Trophoblast cell (in vitro differentiated cells and primary cell): ENCODE data around the gene RNLS.

Source experiments
- DNase-seq, 2 donors: peaks; one replicate each; pipeline ENCODE4 v3.0.0-alpha.2; 2016
- H2AFZ ChIP-seq: 2 replicates; pipeline ENCODE4 v1.6.1; 2013; ENCODE audit warnings: low read length, moderate library complexity, mild to moderate bottlenecking; ENCODE audit not compliant: insufficient read depth, poor library complexity
- H2AK5ac ChIP-seq: 2 replicates; pipeline ENCODE4 v1.6.1; 2013; ENCODE audit warnings: mild to moderate bottlenecking, low read length
- H2BK120ac ChIP-seq: 2 replicates; pipeline ENCODE4 v1.6.1; 2013; ENCODE audit warnings: low read length, mild to moderate bottlenecking, moderate library complexity; ENCODE audit not compliant: insufficient read depth, poor library complexity
- H2BK12ac ChIP-seq: 2 replicates; pipeline ENCODE4 v1.6.1; 2013; ENCODE audit warnings: mild to moderate bottlenecking, low read length, moderate library complexity
- H2BK5ac ChIP-seq: 2 replicates; pipeline ENCODE4 v1.6.1; 2013; ENCODE audit warnings: low read length, low read depth, moderate library complexity, mild to moderate bottlenecking; ENCODE audit not compliant: poor library complexity
- H3K14ac ChIP-seq: 2 replicates; pipeline ENCODE4 v1.6.1; 2013; ENCODE audit warnings: mild to moderate bottlenecking, low read length
- H3K18ac ChIP-seq: 2 replicates; pipeline ENCODE4 v1.6.1; 2013; ENCODE audit warnings: mild to moderate bottlenecking, low read length
- H3K23ac ChIP-seq: 2 replicates; pipeline ENCODE4 v1.6.1; 2013; ENCODE audit warnings: low read length
- H3K27ac ChIP-seq: 2 replicates; pipeline ENCODE4 v1.5.1; 2013; ENCODE audit warnings: low read depth, mild to moderate bottlenecking, inconsistent platforms, low read length, moderate library complexity
- H3K27me3 ChIP-seq: 2 replicates; pipeline ENCODE4 v1.6.1; 2013; ENCODE audit warnings: inconsistent platforms, mild to moderate bottlenecking, low read length, moderate library complexity; ENCODE audit not compliant: insufficient read depth
- H3K36me3 ChIP-seq, 2 experiments: 1 replicate in 1 of 2; 2 replicates in 1 of 2; pipeline ENCODE4 v1.6.1; 2013; ENCODE audit warnings: low read length in 2 of 2, mild to moderate bottlenecking in 2 of 2, moderate library complexity in 1 of 2; ENCODE audit not compliant: insufficient read depth in 2 of 2, control insufficient read depth in 1 of 2
- H3K4ac ChIP-seq: 2 replicates; pipeline ENCODE4 v1.6.1; 2013; ENCODE audit warnings: low read depth, mild to moderate bottlenecking, low read length, moderate library complexity
- H3K4me1 ChIP-seq, 2 experiments: 1 replicate in 1 of 2; 2 replicates in 1 of 2; pipeline ENCODE4 v1.6.1; 2013; ENCODE audit warnings: low read length in 2 of 2, mild to moderate bottlenecking in 2 of 2, moderate library complexity in 1 of 2; ENCODE audit not compliant: insufficient read depth in 2 of 2, control insufficient read depth in 1 of 2
- H3K4me2 ChIP-seq: 2 replicates; pipeline ENCODE4 v1.6.1; 2013; ENCODE audit warnings: inconsistent platforms, mild to moderate bottlenecking, low read length, moderate library complexity
- H3K4me3 ChIP-seq: 2 replicates; pipeline ENCODE4 v1.5.1; 2013; ENCODE audit warnings: mild to moderate bottlenecking, low read depth, low read length, inconsistent platforms
- H3K79me1 ChIP-seq: one replicate; pipeline ENCODE4 v1.6.1; 2013; ENCODE audit warnings: low read length
- H3K79me2 ChIP-seq: 2 replicates; pipeline ENCODE4 v1.6.1; 2013; ENCODE audit warnings: low read length, mild to moderate bottlenecking; ENCODE audit not compliant: control insufficient read depth, insufficient read depth, poor library complexity
- H3K9ac ChIP-seq: 2 replicates; pipeline ENCODE4 v1.6.1; 2013; ENCODE audit warnings: mild to moderate bottlenecking, low read length
- H3K9me3 ChIP-seq: 2 replicates; pipeline ENCODE4 v1.6.1; 2013; ENCODE audit warnings: low read depth, mild to moderate bottlenecking, control low read depth, inconsistent platforms, low read length; ENCODE audit not compliant: insufficient read depth
- H4K12ac ChIP-seq: 2 replicates; pipeline ENCODE4 v1.6.1; 2013; ENCODE audit warnings: low read depth, mild to moderate bottlenecking, low read length, moderate library complexity
- H4K8ac ChIP-seq: 2 replicates; pipeline ENCODE4 v1.6.1; 2013; ENCODE audit warnings: low read depth, mild to moderate bottlenecking, low read length, moderate library complexity
- H4K91ac ChIP-seq: one replicate; pipeline ENCODE4 v1.6.1; 2013; ENCODE audit warnings: low read depth, mild to moderate bottlenecking, low read length, moderate library complexity
- WGBS: extraction: QIAGEN DNeasy Blood & Tissue Kit; methylation state at CpG from one replicate; pipeline ENCODE4 v1.1.7; 2013; ENCODE audit warnings: missing lambda C conversion rate; ENCODE audit not compliant: insufficient read length, insufficient coverage; ENCODE audit errors: extremely low coverage; 5-methylcytosine and 5-hydroxymethylcytosine counted together

RNLS gene

DNA sequence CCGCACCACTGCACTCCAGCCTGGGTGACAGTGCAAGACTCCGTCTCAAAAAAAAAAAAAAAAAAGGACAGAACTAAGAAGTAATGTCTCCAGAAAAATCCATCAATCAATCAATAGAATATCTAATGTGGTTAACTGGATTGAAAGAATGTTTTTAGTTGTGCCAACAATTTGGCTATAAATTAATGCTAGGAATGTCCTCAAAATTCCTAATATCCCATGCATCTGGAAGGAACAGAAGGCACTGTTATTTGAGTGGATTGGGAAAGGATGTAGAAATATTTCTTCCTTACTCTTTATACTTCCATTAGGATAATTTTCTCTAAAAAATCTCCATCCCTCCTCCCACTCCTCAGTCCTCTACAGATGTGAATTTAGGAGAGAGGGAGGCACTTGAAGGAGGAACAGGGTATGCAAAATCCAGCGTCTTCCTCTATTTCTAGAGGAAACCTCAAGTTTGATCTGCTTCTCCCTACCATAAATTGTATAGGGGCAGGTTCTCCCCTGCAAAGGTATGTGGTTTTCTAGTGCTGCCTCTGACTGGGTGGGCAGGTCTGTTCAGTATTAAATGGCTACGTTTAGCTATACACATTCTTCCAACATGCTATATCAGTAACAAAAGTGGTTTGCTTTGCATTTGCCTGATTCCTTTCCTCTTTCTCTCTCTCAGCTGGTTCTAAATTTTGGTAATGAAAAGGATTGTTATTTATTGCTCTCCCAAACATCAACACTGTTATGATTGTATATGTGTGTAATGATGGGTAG, 54.1 kb downstream of the RNLS start:
- H3K9ac ChIP-seq, result no peak overlapping the region
- H3K4me3 ChIP-seq, result no peak overlapping the region
- H2AK5ac ChIP-seq, result no peak overlapping the region
- H3K4me1 ChIP-seq, result peaks cover 0 to 14% of the 10 kb centered on the region in 2 experiments
- peak overlapping the region; percentile 40 for H3K27ac ChIP-seq
- no peak overlapping the region for H4K8ac ChIP-seq
- H3K79me1 ChIP-seq, result peaks cover 3% of the 10 kb centered on the region
- H3K4me2 ChIP-seq, result peak overlapping the region; percentile 30
- no peaks in the 10 kb centered on the region for H3K79me2 ChIP-seq
- no peak for DNase-seq
- no peak overlapping the region for H4K12ac ChIP-seq
- no peaks in the 10 kb centered on the region for H3K36me3 ChIP-seq
- no CpG with 5 or more reads among the region's 4 CpGs for WGBS
- no peaks in the 10 kb centered on the region for H3K9me3 ChIP-seq
- no peak overlapping the region for H2BK12ac ChIP-seq
- no peak overlapping the region for H3K23ac ChIP-seq
- H2BK120ac ChIP-seq, result peak overlapping the region; percentile 51
- no peak overlapping the region for H3K4ac ChIP-seq
- no peak overlapping the region for H3K14ac ChIP-seq
- no peaks in the 10 kb centered on the region for H3K27me3 ChIP-seq
- H3K18ac ChIP-seq, result no peak overlapping the region
- no peak overlapping the region for H2BK5ac ChIP-seq
- H4K91ac ChIP-seq, result no peak overlapping the region
- no peak overlapping the region for H2AFZ ChIP-seq

DNA sequence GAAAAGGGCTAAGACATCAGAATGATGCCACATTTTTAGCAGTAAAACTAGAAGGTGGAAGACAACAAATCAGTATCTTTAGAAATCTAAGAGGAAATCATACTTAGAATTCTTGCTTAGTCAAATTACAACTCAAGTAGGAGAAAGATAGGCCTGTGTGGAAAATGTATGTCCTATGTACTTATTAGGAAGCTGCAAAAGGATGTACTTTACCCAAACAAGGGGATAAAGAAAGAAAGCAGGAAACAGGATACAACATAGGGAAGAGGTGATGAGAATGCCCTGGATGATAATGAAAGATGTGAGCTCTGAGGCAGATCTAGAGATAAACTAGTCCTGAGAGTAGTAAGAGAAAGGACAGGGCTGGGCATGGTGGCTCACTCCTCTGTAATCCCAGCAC, 54.9 kb downstream of the RNLS start:
- Histone ChIP-seq H3K27me3 (no peaks in the 10 kb centered on the region), H4K91ac (no peak overlapping the region), H3K79me2 (no peaks in the 10 kb centered on the region), H3K9me3 (no peaks in the 10 kb centered on the region), H2BK12ac (no peak overlapping the region), H3K79me1 (peaks cover 3% of the 10 kb centered on the region), H3K4me2 (no peak overlapping the region), H3K36me3 (no peaks in the 10 kb centered on the region), H2AK5ac (no peak overlapping the region), H3K9ac (no peak overlapping the region), H2BK120ac (no peak overlapping the region), H2AFZ (no peak overlapping the region), H3K4ac (no peak overlapping the region), H4K12ac (no peak overlapping the region), H3K27ac (peak overlapping the region; percentile 40), H3K4me1 (peaks cover 0 to 11% of the 10 kb centered on the region in 2 experiments), H3K4me3 (no peak overlapping the region), H3K14ac (no peak overlapping the region), H4K8ac (no peak overlapping the region), H3K18ac (no peak overlapping the region), H2BK5ac (no peak overlapping the region), H3K23ac (no peak overlapping the region)
- peak in 1 of 2 donors; percentile 20 for DNase-seq

DNA sequence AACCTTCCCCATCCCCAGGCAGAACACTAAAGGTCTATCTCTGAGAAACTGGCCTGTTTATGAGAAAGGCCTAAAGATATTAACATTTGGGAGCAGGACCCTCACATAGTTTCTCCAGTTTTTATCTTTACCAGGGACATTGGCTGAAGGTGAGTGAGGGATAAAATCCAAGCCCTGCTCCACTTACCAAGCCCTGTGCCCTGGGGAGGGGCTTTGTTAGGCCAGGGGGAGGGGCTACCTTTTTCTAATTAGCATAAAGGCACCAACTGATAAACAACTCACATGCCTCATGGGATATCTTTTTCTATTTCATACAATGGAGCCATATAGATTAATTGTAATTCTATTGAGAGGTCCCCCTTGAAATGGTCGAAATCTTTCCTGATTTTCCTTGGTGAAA, 55.9 kb downstream of the RNLS start:
- Histone ChIP-seq H3K4me3 (no peak overlapping the region), H2BK5ac (peak overlapping the region; percentile 66), H3K4me2 (no peak overlapping the region), H4K12ac (no peak overlapping the region), H3K27me3 (no peaks in the 10 kb centered on the region), H3K14ac (no peak overlapping the region), H3K27ac (no peak overlapping the region), H2AK5ac (peak overlapping the region; percentile 93), H3K23ac (no peak overlapping the region), H3K9me3 (no peaks in the 10 kb centered on the region), H3K9ac (no peak overlapping the region), H4K91ac (peak overlapping the region; percentile 47), H3K79me1 (peaks cover 3% of the 10 kb centered on the region), H2BK12ac (peak overlapping the region; percentile 94), H4K8ac (peak overlapping the region; percentile 38), H3K36me3 (no peaks in the 10 kb centered on the region), H3K4ac (no peak overlapping the region), H3K79me2 (no peaks in the 10 kb centered on the region), H2AFZ (no peak overlapping the region), H2BK120ac (no peak overlapping the region), H3K4me1 (peaks cover 0 to 11% of the 10 kb centered on the region in 2 experiments), H3K18ac (no peak overlapping the region)
- DNase-seq, result no peak
- WGBS, result no CpG with 5 or more reads among the region's 1 CpG

DNA sequence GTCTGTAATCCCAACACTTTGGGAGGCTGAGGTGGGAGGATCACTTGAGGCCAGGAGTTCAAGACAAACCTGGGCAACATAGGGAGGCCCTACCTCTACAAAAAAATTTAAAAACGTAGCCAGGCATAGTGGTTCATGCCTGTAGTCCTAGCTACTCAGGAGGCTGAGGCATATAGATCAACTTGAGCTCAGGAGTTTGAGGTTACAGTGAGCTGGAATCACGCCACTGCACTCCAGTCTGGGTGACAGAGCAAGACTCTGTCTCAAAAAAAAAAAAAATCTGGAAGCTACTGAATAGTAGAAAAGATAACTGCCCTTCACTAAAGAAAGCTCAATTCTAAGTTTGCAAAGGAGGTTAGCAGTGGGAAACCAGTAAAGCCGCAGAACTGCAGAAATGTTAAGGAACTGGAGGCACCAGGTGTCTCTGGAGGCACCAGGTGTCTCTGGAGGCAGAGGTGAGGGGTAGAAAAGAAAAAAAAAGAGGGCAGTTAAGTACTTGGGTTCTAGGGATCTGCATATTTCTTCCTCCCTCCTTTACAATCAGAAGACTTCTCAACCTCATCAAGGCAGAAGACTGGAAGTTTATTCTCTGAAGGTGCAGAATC, 56.5 kb downstream of the RNLS start:
- WGBS, result no CpG with 5 or more reads among the region's 3 CpGs
- no peaks in the 10 kb centered on the region for H3K36me3 ChIP-seq

More for the DNA sequence above, 56.5 kb downstream of the RNLS start:
- H3K4me2 ChIP-seq, result no peak overlapping the region
- peaks cover 3% of the 10 kb centered on the region for H3K79me1 ChIP-seq
- no peak overlapping the region for H4K12ac ChIP-seq
- no peak overlapping the region for H2BK5ac ChIP-seq
- H2AK5ac ChIP-seq, result peak overlapping the region; percentile 93
- H3K14ac ChIP-seq, result no peak overlapping the region
- H2BK120ac ChIP-seq, result no peak overlapping the region
- no peak overlapping the region for H3K9ac ChIP-seq
- H4K91ac ChIP-seq, result no peak overlapping the region
- no peak overlapping the region for H3K4me3 ChIP-seq
- no peaks in the 10 kb centered on the region for H3K79me2 ChIP-seq
- H3K23ac ChIP-seq, result no peak overlapping the region
- H3K18ac ChIP-seq, result no peak overlapping the region
- H3K4me1 ChIP-seq, result peaks cover 0 to 11% of the 10 kb centered on the region in 2 experiments
- H3K27ac ChIP-seq, result no peak overlapping the region
- no peaks in the 10 kb centered on the region for H3K9me3 ChIP-seq
- H3K4ac ChIP-seq, result no peak overlapping the region
- DNase-seq, result no peak
- no peaks in the 10 kb centered on the region for H3K27me3 ChIP-seq
- H2AFZ ChIP-seq, result no peak overlapping the region
- no peak overlapping the region for H2BK12ac ChIP-seq
- no peak overlapping the region for H4K8ac ChIP-seq
